Activated naive CD4-positive, alpha-beta T cell treated with anti-CD3 and anti-CD28 coated beads, Interleukin-2, amount 50 U/mL, for 24 hours (primary cell): Measurements from ENCODE around the gene SNAP47.

Experiments
- H3K27ac Mint-ChIP-seq: one replicate; pipeline ENCODE4 v1.8.0; 2021; ENCODE audit warnings: mild to moderate bottlenecking, mixed read lengths
- H3K27me3 Mint-ChIP-seq: one replicate; pipeline ENCODE4 v1.8.0; 2021; ENCODE audit warnings: mixed read lengths
- H3K36me3 Mint-ChIP-seq: one replicate; pipeline ENCODE4 v1.8.0; 2021; ENCODE audit warnings: mixed read lengths
- H3K4me1 Mint-ChIP-seq: one replicate; pipeline ENCODE4 v1.8.0; 2021; ENCODE audit warnings: mixed read lengths
- H3K4me3 Mint-ChIP-seq: one replicate; pipeline ENCODE4 v1.8.0; 2021; ENCODE audit warnings: mild to moderate bottlenecking, mixed read lengths
- H3K9me3 Mint-ChIP-seq: one replicate; pipeline ENCODE4 v1.8.0; 2021; ENCODE audit warnings: mixed read lengths

The SNAP47 gene

GRCh38 chr1:227768125-227768439, 32.8 kb downstream of the SNAP47 start:
- Mint-ChIP-seq H3K27ac (no peak overlapping the region), H3K4me3 (no peak overlapping the region), H3K9me3 (no peaks in the 10 kb centered on the region), H3K27me3 (no peaks in the 10 kb centered on the region), H3K4me1 (peaks cover 56% of the 10 kb centered on the region), H3K36me3 (peaks cover 11% of the 10 kb centered on the region)

- Mint-ChIP-seq H3K4me1 (peaks cover 54% of the 10 kb centered on the region), H3K9me3 (no peaks in the 10 kb centered on the region), H3K27me3 (no peaks in the 10 kb centered on the region), H3K27ac (no peak overlapping the region), H3K4me3 (no peak overlapping the region), H3K36me3 (peaks cover 11% of the 10 kb centered on the region)
These were observed 33.4 kb downstream of the SNAP47 start for GRCh38 chr1:227768640-227769039.

- H3K36me3 Mint-ChIP-seq, result peaks cover 15% of the 10 kb centered on the region
- no peaks in the 10 kb centered on the region for H3K9me3 Mint-ChIP-seq
- no peak overlapping the region for H3K4me3 Mint-ChIP-seq
- H3K27ac Mint-ChIP-seq, result no peak overlapping the region
- H3K27me3 Mint-ChIP-seq, result no peaks in the 10 kb centered on the region
- H3K4me1 Mint-ChIP-seq, result peaks cover 55% of the 10 kb centered on the region
These were observed 34.1 kb downstream of the SNAP47 start for GRCh38 chr1:227769047-227769935.

GRCh38 chr1:227769936-227770494, 34.8 kb downstream of the SNAP47 start:
- peaks cover 15% of the 10 kb centered on the region for H3K36me3 Mint-ChIP-seq
- peaks cover 54% of the 10 kb centered on the region for H3K4me1 Mint-ChIP-seq
- H3K27me3 Mint-ChIP-seq, result no peaks in the 10 kb centered on the region
- H3K4me3 Mint-ChIP-seq, result no peak overlapping the region
- H3K9me3 Mint-ChIP-seq, result no peaks in the 10 kb centered on the region
- no peak overlapping the region for H3K27ac Mint-ChIP-seq

- H3K27ac Mint-ChIP-seq, result no peak overlapping the region
- H3K4me1 Mint-ChIP-seq, result peaks cover 46% of the 10 kb centered on the region
- no peak overlapping the region for H3K4me3 Mint-ChIP-seq
- peaks cover 15% of the 10 kb centered on the region for H3K36me3 Mint-ChIP-seq
- H3K27me3 Mint-ChIP-seq, result no peaks in the 10 kb centered on the region
- H3K9me3 Mint-ChIP-seq, result no peaks in the 10 kb centered on the region
These were observed 35.6 kb downstream of the SNAP47 start for GRCh38 chr1:227770812-227771211.

- Mint-ChIP-seq H3K4me3 (no peak overlapping the region), H3K27me3 (no peaks in the 10 kb centered on the region), H3K27ac (no peak overlapping the region), H3K9me3 (no peaks in the 10 kb centered on the region), H3K36me3 (peaks cover 15% of the 10 kb centered on the region), H3K4me1 (peaks cover 40% of the 10 kb centered on the region)
These were observed 36.1 kb downstream of the SNAP47 start for GRCh38 chr1:227771326-227771725.

- Mint-ChIP-seq H3K4me3 (no peak overlapping the region), H3K27ac (no peak overlapping the region), H3K4me1 (peaks cover 36% of the 10 kb centered on the region), H3K36me3 (peaks cover 15% of the 10 kb centered on the region), H3K27me3 (no peaks in the 10 kb centered on the region), H3K9me3 (no peaks in the 10 kb centered on the region)
These were observed 36.5 kb downstream of the SNAP47 start for GRCh38 chr1:227771771-227772170.

- Mint-ChIP-seq H3K4me3 (no peak overlapping the region), H3K4me1 (peaks cover 18% of the 10 kb centered on the region), H3K27ac (no peak overlapping the region), H3K9me3 (no peaks in the 10 kb centered on the region), H3K27me3 (no peaks in the 10 kb centered on the region), H3K36me3 (peaks cover 11% of the 10 kb centered on the region)
These were observed 38.3 kb downstream of the SNAP47 start for GRCh38 chr1:227773558-227773957.

- H3K27ac Mint-ChIP-seq, result no peak overlapping the region
- no peak overlapping the region for H3K4me3 Mint-ChIP-seq
- peaks cover 16% of the 10 kb centered on the region for H3K4me1 Mint-ChIP-seq
- no peaks in the 10 kb centered on the region for H3K9me3 Mint-ChIP-seq
- H3K36me3 Mint-ChIP-seq, result peaks cover 8% of the 10 kb centered on the region
- H3K27me3 Mint-ChIP-seq, result no peaks in the 10 kb centered on the region
These were observed 39.0 kb downstream of the SNAP47 start for GRCh38 chr1:227774051-227774731.

GRCh38 chr1:227774821-227775661, 39.8 kb downstream of the SNAP47 start:
- H3K4me1 Mint-ChIP-seq, result peaks cover 16% of the 10 kb centered on the region
- H3K4me3 Mint-ChIP-seq, result no peak overlapping the region
- H3K27me3 Mint-ChIP-seq, result no peaks in the 10 kb centered on the region
- H3K36me3 Mint-ChIP-seq, result peaks cover 8% of the 10 kb centered on the region
- H3K27ac Mint-ChIP-seq, result no peak overlapping the region
- H3K9me3 Mint-ChIP-seq, result no peaks in the 10 kb centered on the region

- Mint-ChIP-seq H3K9me3 (no peaks in the 10 kb centered on the region), H3K4me3 (no peak overlapping the region), H3K27ac (no peak overlapping the region), H3K27me3 (no peaks in the 10 kb centered on the region), H3K36me3 (peaks cover 6% of the 10 kb centered on the region), H3K4me1 (peaks cover 16% of the 10 kb centered on the region)
These were observed 40.6 kb downstream of the SNAP47 start for GRCh38 chr1:227775841-227776240.

- Mint-ChIP-seq H3K4me3 (no peak overlapping the region), H3K4me1 (peaks cover 16% of the 10 kb centered on the region), H3K9me3 (no peaks in the 10 kb centered on the region), H3K27me3 (no peaks in the 10 kb centered on the region), H3K36me3 (peaks cover 6% of the 10 kb centered on the region), H3K27ac (no peak overlapping the region)
These were observed 41.1 kb downstream of the SNAP47 start for GRCh38 chr1:227776331-227776771.

- no peak overlapping the region for H3K27ac Mint-ChIP-seq
- peaks cover 6% of the 10 kb centered on the region for H3K36me3 Mint-ChIP-seq
- no peak overlapping the region for H3K4me3 Mint-ChIP-seq
- H3K27me3 Mint-ChIP-seq, result no peaks in the 10 kb centered on the region
- H3K4me1 Mint-ChIP-seq, result peaks cover 16% of the 10 kb centered on the region
- no peaks in the 10 kb centered on the region for H3K9me3 Mint-ChIP-seq
These were observed 41.9 kb downstream of the SNAP47 start for GRCh38 chr1:227777156-227777555.

GRCh38 chr1:227777646-227778045, 42.4 kb downstream of the SNAP47 start:
- Mint-ChIP-seq H3K27me3 (no peaks in the 10 kb centered on the region), H3K36me3 (peaks cover 6% of the 10 kb centered on the region), H3K9me3 (no peaks in the 10 kb centered on the region), H3K4me1 (peaks cover 12% of the 10 kb centered on the region), H3K4me3 (no peak overlapping the region), H3K27ac (no peak overlapping the region)

- peaks cover 11% of the 10 kb centered on the region for H3K4me1 Mint-ChIP-seq
- H3K27ac Mint-ChIP-seq, result no peak overlapping the region
- H3K27me3 Mint-ChIP-seq, result no peaks in the 10 kb centered on the region
- H3K9me3 Mint-ChIP-seq, result no peaks in the 10 kb centered on the region
- no peak overlapping the region for H3K4me3 Mint-ChIP-seq
- peaks cover 6% of the 10 kb centered on the region for H3K36me3 Mint-ChIP-seq
These were observed 43.2 kb downstream of the SNAP47 start for GRCh38 chr1:227778401-227778947.
